Activated T-helper 1 cell treated with Interleukin-2 at 50 U/mL for 16 hours (primary cell): ENCODE data around the gene KRTAP19-3.
"Not testable (repeated sequence)": the region's sequence is repeated elsewhere in the genome, so short reads cannot be mapped to it uniquely, and the experiment has no call there.

Experiments
- DNase-seq: peaks from one replicate; pipeline ENCODE4 v3.0.0-alpha.2; 2020; ENCODE audit warnings: low read depth

Gene KRTAP19-3

DNA sequence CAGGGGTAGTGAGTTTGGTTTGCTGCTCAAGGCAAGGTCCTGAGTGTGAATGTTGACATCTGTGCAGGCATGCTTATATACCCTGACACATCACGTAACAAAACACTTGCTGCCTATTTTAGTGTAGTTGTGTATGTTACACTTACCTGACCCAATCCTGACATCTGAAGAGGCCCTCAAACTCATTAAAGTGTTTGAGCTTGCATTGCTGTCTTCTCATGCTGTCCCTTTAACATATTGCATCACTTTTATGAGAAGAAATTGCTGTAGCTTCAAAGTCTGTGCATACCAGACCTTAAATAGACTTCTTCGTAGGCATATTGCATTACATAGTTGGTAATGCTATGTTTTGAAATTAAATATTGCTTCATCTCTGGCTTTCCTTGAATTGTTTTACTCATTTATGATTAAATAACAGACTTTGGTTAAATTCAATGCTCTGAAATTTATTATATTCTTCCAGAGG is at the start of gene KRTAP19-3:
TSS of gene KRTAP19-3 (minus strand) at position 51 of the 466 bp plus-strand sequence. CDS start 56 bp downstream, outside the sequence.
- DNase-seq = no peak

DNA sequence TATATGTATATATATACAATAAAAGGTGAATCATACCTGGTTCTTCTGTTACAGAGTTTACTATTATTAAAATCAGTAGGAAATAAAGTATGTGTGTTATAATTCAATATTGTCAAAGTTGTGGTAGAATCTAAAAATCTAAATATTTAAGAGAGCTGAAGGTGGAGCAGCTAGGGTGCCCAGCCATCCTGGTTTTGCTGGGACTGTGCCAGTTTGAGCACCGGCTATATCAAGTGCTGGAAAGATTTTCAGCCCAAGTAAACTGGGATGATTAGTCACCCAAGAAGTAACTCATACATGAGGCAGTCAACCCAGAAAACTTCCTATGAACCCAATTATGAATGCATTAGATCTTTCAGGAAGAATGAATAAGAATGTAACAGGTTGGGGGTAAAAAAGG is 27.1 kb upstream of the KRTAP19-3 start:
- DNase-seq = no peak

DNA sequence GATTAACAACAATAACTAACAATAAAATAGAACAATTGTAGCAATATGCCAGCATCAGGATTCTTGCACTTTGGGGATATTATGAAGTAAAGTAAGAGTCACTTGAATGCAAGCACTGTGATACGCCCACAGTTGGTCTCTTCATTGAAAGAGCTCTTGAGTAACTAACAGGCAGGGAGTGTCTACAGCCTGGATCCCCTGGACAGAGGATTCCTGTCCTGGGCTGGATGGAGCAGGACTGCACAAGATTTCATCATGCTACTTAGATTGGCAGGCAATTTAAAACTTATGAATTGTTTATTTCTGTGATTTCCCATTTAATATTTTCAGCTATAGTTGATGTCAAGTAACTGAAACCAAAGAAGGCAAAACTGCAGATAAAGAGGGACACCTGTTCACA is 23.9 kb upstream of the KRTAP19-3 start:
- DNase-seq = no peak

DNA sequence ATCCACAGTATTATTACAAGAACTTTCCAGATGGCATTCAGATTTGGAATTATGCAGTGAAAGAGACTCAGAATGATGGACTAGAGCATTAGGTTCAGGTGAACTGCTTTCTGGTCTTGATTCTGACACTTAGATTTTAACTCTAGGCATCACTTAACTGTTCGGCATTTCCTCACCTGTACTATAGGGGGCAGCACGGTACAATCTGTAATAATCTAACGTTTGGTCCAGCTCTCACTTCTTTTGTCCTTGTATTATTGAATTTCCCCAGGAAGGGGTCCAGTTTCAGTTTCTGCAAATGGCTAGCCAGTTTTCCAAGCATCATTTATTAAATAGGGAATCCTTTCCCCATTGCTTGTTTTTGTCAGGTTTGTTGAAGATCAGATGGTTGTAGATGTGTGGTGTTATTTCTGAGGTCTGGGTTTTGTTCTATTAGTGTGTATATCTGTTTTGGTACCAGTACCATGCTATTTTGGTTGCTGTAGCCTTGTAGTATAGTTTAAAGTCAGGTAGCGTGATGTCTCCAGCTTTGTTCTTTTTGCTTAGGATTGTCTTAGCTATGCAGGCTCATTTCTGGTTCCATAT is 13.9 kb upstream of the KRTAP19-3 start:
- not testable (repeated sequence) for DNase-seq

DNA sequence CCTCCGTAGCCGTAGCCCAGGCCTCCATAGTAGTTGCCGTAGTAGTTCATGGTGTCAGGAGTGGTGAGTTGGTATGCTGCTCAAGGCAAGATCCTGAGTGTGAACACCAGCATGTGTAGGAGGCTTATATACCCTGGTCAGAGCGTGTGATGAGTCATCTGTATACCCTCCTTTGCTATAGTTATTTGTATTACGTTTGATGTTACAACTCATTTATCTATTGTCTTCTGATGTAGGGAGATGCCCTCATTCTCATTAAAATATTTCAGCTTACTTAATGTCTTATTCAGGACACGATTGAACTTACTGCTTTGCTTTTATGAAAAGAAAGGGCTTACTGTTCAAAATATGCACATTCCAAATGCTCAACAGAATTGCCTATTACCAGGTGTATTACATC is 10.2 kb upstream of the KRTAP19-3 start, which contains the start of gene KRTAP19-5:
TSS of gene KRTAP19-5 (minus strand) at position 101 of the 400 bp plus-strand sequence. CDS start at position 50, 51 bp downstream.
- DNase-seq = no peak

DNA sequence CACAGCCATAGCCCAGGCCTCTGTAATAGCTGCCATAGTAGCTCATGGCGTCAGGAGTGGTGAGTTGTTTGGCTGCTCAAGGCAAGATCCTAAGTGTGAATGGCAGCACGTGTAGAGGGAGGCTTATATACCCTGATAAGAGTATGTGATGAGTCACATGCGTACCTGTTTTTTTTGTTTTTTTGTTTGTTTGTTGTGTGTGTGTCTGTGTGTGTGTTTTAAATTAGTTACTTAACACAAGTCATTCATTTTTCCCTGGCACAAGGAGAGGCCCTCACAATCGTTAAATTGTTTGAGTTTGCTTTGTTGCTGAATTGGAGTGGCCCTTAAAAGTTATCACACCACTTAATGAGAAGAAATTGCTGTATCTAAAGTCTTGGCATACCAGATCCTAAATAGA is 5.3 kb upstream of the KRTAP19-3 start, which contains the start of gene KRTAP19-4:
TSS of gene KRTAP19-4 (minus strand) at position 101 of the 400 bp plus-strand sequence. CDS start at position 46, 55 bp downstream.
- DNase-seq = no peak

DNA sequence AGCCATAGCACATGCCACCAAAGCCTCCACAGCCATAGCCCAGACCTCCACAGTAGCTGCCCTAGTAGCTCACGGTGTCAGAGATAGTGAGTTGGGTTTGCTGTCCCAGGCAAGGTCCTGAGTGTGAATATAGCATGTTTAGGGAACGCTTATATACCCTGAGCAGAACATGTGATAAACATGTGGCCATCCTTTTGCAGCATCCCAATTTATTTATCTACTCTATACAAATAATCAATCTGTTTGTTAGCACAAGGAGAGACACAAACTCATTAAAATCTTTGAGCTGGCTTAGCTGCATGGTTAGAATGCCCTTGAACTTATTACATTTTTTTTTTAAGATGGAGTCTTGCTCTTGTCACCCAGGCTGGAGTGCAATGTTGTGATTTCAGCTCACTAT is 4.5 kb downstream of the KRTAP19-3 start, which contains the start of gene KRTAP19-2:
TSS of gene KRTAP19-2 (minus strand) at position 101 of the 400 bp plus-strand sequence. CDS start at position 13, 88 bp downstream.
- DNase-seq = no peak

DNA sequence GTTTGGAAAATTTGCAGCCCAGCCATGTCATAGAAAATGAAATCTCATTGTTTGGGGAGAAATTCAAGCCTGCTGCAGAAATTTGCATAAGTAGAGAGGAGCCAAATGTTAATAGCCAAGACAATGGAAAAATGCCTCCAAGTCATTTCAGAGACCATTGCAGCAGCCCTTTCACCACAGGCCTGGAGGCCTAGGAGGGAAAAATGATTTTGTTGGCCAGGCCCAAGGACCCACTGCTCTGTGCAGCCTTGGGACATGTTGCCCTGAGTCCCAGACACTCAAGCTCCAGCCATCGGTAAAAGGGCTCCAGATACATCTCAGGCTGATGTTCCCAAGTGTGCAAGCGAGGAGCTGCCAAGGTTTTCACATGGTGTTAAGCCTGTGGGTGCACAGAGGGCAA is 5.6 kb downstream of the KRTAP19-3 start:
- DNase-seq = no peak

DNA sequence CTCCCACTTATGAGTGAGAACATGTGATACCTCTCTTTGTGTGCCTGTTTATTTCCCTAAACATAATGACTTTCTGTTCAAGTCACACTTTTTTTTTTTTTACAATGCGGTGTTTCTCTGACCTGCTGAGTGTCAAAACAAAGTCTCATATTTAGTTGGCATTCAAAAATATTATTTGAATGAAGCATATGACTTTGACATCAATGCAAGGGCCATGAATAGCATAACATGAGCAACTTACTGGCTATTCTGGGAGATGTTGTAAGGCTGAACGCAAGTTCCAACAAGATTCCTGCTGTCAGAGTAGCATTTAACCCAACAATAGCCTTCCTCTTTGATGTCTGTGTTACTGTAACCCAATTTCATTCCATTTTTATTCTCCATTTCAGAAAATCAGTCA is 9.7 kb downstream of the KRTAP19-3 start:
- DNase-seq = no peak

DNA sequence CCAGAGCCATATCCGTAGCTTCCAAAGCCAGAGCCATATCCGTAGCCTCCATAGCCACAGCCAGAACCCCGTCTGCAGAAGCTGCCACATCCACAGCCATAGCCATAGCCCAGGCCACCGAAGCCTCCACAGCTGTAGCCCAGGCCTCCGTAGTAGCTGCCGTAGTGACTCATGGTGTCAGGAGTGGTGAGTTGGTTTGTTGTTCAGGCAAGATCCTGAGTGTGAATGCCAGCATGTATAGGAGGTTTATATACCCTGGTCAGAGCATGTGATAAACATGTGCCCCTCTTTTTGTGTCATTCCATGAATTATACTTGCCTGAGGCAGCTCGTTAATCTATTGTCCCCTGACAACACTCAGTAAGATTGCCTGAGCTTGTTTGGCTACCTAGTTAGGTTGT is 11.7 kb downstream of the KRTAP19-3 start, which contains the start of gene KRTAP19-1:
TSS of gene KRTAP19-1 (minus strand) at position 223 of the 400 bp plus-strand sequence. CDS start at position 173, 50 bp downstream.
- no peak for DNase-seq

DNA sequence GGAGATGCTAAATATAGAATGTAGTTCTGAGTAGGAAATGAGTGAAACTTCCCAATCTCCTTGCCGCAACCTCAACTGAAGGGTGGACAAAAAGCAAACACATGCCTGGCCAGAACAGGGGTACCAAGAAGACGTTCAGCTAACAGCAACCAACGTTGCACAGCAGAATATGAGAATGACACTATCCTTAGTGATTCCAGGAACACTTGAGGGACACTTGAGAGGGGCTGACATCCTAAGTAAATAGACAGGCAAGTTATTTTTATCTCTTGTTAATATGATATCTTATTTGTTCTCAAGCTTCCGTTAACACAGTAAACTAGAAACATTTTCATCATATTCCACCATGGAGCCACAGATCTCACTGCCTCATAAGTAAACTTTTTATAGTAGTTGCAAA is 12.6 kb downstream of the KRTAP19-3 start:
- DNase-seq = no peak

DNA sequence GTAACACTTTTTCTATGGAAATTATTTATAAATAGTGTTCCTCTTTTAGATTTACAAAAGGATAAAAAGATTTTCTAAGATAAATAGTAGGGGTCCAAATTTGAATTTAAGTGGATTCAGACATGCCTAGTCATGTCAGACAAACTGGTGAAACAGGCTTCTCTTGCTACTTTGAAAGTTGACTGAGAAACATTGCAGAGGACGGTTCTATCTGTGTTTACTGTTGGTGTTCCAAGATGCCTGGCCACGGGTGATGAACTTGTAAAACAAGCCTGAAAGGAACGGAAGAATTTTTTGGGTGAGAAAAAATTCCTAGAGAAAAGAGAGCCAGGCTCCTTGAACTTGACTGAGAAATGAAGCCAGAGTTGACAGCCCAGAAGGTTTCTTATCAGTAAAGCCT is 13.8 kb downstream of the KRTAP19-3 start:
- no peak for DNase-seq

DNA sequence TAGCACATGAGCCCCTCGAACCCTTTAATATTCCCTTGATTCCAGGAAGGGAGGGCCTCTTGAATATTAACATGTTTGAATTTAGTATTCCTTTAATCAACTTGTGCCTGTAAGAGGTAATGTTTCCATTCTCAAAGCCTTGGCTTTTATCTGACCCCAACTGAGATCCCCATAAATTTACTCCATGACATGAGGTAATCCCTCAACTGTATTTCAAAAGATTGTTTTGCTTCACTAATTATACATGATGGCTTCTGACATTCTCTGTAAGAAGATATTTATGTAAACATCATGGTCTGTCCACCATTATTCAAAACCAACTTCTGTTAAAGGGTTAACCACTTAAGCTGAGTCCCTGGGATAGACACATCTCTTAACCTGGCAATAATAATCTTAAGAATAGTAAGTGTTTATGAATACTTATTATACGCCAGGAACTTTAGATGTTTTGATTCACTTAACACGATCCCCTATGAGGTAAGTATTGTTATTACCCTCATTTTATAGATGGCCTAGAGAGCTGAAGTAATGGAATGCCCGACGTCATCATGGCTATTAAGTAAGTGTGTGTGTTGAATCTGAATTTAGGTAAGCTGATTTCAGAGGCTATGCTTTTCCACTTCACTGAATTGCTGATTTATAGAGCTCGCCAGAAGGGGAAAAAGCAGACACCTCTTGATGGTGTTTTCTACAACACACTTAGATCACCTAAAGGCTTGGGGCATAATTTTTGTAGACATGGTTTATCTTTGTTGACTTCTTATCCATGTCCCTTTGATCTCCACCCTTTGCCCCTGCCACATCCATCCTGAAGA is 22.7 kb downstream of the KRTAP19-3 start:
- DNase-seq = no peak

DNA sequence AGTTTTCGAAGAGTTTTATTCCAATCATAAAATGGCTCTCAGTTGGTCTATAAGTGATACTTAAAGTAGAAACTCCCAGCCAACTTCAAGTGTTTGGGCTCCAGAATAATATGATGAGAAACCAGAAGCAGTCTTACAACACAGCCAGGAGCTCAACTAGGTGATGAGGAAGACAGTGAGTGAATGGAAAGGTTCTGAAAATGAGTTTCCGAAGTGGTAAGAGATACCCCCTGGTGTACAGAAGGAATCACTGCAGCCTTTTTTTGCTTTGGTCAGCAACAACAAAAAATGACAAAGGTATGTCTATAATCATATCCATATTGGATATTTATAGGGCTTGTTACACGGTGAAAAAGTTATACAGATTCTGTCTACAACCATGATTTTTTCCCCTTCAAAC is 28.1 kb downstream of the KRTAP19-3 start:
- no peak for DNase-seq

DNA sequence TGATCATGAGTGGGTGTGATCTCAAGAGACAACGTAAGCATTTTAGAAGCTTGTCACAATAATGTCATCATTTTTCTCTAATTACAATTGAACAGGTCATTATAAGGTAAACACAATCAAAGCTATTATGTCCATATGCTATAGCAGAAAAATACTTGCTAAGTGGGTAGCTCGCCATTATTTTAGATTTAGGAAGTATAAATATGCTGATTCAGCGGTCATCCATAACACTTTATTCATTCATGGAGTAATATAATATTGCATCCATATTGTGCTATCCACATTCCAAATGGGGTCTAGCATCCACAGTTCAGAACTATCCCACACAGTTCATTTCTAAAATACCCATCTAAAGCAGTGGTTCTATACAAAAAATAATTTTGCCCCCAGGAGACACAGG is 43.3 kb downstream of the KRTAP19-3 start:
- DNase-seq = no peak

DNA sequence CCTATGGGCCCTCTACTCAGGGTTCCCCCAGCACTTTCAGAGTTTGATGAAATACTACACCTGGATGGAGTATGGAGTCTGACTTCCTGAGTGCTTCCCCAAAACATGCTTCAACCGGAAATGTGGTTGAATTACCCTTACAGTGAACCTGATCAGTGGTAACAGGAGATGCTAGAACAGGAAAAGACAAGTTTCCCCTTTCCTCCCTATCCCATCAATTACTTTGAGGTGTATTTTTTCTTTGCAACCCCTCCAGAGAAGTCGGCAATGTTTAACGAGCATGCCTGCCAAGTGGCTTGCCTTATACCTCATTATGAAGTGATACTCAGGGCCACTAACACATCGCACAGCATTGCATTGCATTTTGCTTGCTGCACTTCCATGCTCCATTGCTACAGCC is 44.8 kb downstream of the KRTAP19-3 start:
- no peak for DNase-seq

DNA sequence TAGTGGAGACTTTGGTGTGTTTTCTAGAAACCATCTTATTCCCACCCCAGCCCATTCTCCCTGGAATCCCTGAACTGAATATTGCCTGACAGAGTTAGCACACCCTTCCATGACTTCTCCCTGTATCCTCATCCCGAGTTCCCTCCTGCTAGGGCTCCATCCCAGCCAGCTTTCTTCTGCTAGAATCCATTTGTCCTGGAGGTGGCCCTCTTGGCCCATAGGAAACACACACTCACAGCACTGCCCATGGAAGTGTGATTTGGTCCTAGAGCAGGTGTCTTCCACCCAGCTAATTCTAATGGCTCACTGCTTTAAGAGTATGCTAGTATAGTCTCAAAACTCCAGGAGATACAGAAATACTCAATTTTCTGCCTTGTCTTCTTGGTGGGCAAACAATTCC is 47.6 kb downstream of the KRTAP19-3 start:
- DNase-seq = no peak

DNA sequence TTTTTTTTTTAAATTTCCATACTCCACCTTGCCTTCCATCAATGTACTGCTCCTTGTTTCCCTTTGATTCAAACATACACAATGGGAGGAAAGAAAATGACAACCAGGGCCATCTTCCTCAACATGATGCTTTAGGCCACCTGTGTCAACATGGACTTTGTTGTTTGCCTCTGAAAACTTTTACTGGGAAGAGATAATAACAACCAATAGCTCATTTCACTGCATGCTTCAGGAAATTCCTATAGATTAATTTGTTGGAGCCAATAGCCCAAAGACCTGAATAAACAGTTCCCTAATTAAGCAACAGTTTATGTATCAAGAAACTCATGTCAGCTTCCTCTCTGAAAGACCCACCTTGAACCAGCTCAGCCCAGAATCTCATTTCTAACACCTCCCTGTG is 48.6 kb downstream of the KRTAP19-3 start:
- no peak for DNase-seq
